Measurements from ENCODE around the gene TMEM86A.

- no peak for TF ChIP-seq CTCF (IDR thresholded peaks at IDR 0.05)
- TF ChIP-seq POLR2A (IDR thresholded peaks at IDR 0.05), result no peak
Observed at GRCh38 chr11:18710545-18710944, 12.0 kb downstream of the TMEM86A start.

Data from suprapubic skin (tissue), 3 donors.